CD4-positive, alpha-beta T cell treated with Interleukin-10 for 1 hour (primary cell): ENCODE data around the gene ZIC1.

Experiments
- DNase-seq: peaks from one replicate; pipeline ENCODE4 v3.0.0-alpha.2; 2020

The ZIC1 gene

DNA sequence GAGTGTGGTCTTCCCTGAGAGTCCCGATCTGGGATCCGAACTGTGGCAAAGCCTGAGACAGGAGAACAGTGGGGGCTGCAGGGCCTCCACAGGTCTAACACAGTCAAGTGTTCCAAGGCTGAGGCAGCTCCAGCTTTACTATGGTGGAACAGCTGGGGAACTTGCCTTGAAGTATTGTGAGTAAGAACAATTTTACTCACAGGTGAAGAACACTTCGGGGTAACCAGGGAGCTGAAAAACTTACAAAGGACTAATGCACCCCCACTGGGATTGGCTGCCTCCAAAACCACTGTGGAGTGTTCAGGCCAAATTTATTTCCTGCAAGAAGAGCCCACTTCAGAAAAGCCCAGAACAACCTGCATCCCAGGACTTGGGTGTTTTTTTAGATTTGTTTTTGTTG is 28.2 kb upstream of the ZIC1 start:
- no peak for DNase-seq

DNA sequence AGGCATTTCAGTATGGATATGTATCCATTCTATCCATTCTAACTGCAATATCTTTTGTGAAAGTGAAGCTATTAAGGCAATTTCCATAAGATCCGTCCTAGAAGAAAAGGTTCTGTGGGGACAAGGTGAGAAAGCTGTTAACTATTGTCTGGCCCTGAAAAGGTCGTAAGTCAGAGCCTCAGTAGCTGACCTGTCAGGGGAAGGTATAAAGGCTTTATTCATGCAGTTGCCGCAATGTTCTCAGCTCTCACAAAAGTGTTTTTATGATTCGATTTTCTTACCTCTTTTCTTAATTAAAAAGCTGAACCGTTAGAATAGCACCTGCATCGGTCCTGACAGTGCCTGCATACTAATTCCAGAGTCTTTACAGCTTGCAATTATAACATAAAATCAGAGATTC is 27.6 kb upstream of the ZIC1 start:
- no peak for DNase-seq

DNA sequence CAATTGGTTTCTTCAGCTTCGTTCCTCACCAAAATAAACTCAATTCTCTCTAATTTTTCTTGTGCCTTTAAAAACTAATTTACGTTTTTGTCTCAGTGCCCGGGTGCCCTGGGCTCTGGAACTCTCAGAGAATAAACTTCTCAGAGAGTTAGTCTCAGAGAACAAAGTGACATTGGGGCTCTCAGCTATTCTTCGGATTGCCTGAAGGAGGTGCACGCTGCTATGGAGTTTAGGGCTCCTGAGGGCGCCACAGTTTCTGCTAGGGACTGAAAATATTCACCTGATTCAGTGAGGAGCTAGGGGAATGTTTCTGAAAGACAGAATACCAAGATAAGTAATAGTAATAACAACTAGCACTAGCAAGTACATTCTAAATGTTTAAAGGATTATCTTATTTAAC is 25.5 kb upstream of the ZIC1 start:
- DNase-seq = no peak

DNA sequence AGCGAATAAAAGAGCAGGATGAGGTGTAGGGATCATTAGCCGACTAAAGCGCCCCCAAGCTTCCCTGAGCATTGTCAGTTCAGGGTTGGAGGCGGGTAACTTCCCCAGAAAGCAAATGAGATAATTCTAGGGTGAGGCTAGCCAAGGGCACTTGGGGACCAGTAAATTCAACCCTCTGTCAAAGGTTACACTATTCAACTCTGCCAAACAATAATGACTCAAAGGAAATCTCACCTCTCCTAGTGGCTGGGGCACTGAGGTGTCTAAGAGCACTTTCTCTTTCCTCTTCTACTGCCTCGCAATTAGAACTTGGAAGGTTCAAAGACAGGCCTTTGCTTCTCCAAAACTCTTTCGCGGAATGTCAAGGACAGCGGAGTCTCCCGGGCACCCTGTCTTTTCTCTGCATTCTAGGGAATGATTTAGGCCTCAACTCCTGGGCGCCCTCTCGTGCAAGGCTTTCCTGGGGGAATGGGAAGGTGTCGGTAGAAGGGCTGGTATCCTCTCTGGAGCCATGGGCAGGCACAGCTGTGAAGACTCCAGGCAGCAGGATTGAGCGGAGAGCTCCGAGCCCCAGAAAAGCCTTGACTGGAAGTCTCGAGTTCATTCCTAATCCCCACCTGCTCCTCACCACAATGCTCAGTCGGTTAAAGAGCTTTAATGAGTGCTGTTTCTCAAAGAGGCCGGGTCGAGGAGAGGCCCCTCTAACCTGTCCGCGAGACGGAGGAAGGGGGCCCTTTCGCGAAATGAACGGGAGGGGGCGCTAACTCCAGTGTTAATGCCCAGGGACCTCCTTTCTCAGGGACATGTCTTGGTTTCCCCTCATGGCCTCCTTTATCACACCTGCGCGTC is 24.7 kb upstream of the ZIC1 start:
- no peak for DNase-seq

DNA sequence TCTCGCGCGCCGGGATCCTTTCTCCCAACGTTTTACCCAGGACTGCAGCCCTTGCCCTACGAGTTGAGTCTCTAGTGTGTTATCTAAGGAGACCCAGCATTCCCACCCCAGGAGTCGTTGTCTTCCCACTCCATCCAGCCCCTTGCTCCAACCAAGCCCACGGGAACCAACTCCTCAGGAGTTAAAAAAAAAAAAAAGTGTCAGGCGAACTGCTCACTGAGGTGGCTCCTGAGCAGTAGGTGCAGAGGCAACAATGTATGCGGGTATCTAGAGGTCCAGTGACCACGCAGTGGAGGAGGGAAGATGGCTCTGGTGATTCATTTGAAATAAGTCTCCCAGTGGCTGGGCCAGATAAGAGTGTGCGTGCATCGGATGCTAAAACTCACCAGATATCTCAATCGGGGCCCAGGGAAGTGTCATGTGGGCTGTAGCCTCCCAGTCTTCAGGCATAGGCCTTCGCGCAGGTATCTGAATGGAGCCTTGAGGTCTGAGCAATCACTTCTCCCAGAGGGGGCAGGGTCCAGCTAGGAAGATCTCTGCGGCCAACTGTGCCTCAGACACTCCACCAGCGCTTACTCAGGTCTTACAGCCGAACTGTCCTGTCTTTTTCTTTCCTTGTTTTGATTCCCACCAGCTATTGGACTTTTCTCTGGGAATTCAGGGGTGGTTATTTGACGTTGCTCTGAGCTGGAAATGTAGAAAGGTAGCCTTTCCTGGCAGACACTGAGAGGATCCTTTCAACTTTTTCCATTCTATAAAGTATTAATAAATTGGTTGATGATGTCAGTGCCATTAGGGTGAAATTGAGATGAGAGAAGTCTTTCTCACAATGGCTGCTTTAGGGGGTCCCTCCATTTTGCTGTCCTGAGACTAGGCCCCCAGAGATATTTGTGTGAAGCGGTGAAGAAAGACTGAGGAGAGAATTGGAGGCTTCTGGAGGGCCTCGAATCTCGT is 23.8 kb upstream of the ZIC1 start:
- no peak for DNase-seq

DNA sequence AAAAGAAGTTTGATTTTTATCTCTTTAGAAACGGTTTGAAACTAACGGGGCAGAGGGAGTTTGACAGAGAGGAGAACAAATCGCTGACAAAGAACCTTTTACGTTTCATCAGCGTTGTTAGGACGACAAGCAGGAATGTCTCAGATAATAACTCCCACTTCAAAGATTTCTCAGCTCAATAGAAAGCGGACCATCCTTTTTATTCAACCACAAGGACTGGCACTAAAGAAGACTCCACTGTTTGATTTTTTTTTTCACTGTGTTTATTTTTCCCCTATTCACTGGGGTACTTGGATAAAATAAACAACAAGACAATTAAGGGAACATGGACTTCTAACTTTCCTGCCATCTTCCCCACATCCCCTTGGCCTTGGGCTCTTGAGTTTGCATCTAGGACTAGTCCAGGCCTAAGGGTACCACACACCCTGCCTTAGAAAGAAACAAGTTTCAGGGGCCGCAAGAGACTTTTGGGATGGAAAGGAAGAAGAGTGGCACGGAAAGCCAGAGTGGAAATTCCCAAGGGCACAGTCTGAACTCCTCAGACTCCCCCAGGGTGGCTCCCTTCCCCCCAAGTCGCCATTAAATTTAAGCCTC is 21.8 kb upstream of the ZIC1 start:
- DNase-seq = no peak

DNA sequence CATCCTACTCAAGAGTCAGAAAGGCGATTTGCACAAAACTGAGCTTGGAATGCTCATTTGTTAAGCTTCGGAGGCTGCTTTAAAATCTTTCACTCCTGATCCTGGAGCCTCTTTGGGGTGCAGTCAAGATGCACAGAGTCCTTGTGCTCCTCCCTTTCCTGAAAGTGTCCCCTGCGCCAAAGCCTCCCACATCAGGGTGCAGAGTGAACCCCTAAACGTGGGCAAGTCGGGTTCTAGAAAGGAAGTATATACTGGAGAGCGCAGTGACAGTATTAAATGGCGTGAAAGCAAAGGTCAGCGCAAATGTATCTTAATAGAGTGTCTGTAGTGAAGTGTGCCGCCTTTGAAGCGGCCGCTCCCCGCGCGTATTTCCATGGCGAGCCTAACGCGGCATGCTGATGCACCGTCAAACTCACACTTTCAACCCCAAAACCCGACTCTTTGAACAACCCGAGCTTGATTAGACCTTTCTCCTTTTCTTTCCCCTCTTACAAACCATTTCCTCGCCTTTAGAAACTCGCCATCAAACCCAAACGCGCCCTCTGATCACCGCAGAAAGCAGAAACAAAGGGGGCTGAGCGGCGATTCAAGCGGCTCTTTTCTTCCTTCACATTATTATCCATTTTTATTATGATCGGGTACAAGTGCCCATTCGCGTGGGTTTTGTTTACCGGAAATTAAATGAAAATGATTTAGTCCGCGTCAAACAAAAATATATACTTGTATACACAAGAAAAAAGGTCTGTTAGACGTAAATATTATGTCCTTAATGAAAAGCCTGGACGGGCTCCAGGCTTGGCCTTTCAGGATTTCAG is 21.1 kb upstream of the ZIC1 start:
- DNase-seq = no peak

DNA sequence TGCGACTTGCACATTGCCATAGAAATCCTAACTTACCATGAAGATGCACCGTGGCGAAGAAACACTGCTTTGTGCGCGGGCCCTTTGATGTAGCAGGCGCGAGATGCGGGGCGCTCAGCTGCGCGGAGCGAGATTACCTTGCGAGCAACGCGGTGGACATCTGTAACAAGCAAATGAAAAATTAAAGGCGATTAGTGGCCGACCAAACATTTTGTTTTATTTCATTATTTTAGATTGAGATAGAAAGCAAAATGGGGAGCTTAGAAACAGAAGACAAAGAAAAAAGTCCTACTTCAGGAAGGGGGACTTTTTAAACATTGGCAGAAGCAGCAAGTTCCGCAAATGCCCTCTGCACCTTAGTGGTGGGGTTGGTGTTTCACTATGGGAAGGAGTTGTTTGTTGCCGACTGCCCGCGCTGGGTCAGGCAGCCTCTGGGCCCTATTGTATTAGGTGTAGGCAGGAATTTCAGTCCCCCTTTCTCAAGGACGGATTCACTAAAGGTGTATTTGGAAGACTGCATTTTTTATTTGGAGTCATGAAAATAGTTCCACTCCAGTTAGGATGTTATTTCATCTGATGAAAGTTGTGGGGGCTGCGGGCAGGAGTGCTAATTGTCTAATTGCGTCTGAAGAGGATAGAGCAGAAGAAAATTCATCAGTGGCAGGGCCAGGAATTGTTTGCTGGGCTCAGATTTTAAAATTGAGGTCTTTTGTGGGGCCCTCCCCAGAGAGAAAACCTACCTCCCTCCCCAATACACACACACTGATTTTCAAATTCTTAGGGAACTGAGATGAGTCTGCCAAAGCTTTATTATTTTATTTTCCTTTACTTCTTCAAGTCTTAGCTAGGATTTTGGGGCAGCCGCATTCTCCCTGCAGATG is 20.2 kb upstream of the ZIC1 start:
- no peak for DNase-seq

DNA sequence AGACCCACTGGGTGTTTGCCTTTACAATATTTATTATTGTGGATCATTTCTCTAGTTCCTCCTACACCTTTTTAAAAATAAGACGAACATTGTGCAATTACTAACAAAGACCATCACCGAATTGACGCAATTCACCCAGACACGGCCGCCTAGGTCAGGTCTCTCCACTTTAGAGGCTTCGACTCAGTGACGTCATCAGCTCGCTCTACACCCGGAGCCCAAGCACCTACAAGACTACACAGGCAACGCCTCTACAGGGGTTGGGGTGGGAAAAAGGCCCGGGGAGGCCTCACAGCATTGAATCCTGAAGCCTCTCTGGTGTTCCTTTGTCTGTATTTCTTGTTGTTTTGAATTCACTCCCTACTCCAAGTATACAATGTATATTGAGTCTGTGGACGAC is 19.4 kb upstream of the ZIC1 start:
- no peak for DNase-seq

DNA sequence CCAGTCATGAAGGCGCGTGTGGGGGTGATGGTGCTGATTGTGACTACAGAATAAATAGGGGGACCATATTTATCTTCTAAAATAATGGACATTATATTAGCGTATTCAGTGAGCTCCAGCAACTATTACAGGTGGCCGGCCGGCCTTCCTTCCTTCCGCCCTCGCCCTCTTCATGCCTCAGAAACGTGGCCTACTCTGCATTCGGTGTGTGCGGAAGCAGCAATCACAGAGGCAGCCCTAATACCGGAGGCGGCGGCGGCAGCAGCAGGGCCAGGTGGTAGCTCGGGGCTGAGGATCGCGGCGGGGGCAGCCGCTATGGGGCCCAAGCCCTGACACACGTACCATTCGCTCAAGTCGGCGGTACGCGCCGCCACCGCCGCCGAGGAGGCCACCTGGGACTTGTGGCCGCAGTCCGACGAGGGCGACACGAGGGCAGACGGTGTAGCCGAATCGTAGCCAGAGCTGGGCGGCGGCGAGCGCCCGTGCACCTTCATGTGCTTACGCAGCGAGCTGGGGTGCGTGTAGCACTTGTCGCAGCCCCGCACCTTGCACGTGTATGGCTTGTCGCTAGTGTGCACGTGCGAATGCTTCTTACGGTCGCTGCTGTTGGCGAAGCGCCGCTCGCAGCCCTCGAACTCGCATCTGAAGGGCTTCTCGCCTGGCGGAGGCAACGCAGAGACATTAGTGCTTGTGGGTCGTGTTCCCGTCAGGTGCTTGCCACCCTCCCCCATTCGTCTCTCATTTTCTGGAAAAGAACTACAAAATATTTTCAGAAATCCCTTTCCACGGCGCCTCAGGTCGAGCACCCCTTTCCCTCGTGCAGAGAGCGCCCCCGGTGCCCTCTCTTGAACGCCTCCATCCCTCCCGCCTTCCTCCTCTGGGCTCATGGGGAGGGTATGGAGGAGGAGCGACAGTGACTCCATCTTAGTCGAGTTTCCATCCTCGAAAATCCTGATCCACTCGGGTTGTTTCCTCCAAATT is 18.3 kb upstream of the ZIC1 start:
- DNase-seq = no peak

DNA sequence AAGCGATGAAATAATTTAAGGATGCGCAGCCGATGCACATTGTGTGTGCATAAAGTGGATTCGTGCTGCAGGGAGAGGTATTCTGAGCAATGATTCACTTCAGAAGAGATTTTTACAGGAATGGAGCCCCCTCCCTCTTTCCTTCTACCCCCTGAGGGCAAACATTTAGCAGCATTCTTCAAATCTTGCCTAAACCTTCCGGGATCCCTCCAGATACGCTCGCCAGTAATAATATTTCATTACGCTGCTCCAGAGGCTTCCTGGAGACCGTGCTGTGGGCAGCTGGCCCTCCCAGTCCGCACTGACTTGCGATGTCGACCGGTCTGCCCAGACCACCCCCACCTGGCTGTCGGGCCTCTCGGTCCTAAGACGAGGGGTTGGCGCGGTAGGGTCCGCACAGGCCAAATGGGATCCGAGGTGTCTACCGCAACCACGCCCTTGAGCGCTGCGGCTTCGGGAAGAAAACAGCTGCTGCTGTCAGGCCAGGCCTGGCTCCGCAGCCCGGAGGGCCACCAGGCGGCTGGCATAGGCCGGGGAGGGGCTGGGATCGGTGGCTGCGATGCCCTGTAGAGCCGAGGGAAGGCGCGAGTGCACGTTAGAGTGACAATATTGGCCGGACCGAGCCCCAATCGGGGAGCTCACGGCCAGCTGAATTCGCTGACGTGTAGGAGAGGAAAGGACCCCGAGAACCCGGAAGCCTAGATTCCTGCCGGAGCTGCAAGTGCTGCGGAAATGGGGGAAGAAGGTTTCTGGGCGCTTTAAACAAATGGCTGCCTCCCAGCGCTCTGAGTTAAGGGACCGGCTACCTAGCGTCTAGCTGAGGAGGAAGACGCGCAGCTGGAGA is 17.2 kb upstream of the ZIC1 start:
- DNase-seq = no peak

DNA sequence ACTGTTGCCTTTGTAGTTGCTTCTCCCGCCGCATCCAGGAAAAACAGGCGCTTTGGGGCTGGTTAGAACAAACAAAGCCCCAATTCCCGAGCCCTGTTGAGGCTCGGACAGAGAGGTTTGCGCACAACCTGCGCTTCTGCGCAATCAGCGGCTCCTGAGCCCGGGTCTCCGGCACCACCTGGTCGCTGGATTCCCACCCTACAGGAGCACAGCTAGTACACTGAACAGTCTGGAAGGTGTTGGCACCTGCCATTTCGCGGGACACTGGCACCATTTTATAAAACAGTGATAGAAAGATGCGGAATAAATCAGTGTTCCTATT is 16.6 kb upstream of the ZIC1 start:
- DNase-seq = no peak

DNA sequence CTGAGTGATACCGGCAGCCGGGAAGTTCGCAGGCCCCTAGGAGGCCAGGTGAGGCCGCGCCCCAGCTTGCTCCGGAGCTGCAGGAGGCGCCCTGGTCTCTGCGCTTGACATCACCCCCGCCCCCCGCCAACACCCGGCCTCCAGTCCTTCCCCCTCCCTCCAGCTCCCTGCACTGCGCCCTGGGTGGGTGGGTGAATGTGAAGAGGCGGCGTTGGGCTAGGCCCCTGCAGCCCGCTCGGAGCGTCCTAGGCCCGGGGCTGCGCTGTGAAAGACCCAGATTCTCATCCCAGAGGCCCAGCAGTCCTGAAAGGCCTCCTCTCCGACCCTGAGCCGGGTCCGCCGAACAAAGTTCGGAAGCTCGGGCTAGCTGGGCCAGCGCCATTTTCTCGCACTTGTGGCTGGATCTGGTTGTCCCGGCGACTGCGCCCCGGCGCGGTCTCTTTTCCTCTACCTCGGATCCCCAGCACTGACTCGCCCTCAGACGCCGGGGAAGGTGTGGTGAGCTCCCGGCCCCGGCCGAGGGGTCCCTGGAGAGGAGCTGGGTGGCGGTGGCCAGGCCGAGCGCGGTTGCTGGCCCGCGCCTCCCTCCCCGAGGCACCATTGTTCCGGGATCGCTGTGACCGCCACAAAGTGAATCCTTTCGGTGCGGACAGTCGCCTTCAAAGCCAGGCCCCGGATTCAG is 15.8 kb upstream of the ZIC1 start:
- DNase-seq = no peak

DNA sequence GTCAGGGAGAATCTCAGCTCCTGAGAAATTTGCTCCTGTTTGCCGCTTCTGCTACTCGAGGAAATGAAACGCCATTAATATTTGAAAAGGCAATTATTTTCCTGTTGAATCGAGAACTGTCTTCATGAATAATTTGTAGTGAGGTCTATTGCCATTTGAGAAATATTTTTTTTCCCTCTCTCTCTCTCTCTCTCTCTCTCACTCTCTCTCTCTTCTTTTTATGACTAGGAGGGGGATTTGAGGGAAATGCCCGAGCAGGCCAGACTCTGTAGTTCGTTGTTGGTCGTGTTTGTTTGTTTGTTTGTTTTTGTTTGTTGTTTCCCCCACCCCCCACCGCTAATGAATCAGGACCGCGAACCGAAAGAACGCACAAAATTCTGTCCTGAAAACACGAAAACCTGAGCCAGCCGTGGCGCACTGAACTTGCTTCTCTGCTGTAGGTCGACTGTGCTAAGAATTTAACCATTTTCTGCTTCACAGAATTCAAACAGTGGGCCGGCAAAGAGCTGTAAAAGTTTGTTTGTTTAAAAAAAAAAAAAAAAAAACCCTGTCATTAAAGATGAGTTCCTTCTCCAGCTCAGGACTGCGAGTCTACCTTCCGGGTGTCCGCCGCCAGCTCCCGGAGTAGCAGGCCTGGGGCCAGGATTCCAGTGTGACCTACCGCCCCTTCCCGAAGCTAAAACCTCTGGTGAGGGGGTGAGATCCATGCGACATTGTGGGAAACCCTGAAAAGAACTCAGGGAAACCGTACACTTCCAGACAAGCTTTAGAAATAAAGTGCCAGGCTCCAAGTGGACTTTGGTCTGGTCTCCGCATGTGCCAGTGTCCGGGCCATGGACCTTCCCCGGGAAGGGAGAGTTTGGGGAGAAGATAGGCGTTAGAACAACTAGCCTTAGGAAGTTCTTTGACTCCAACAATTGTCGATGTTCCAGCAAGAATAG is 15.0 kb upstream of the ZIC1 start:
- DNase-seq = no peak

DNA sequence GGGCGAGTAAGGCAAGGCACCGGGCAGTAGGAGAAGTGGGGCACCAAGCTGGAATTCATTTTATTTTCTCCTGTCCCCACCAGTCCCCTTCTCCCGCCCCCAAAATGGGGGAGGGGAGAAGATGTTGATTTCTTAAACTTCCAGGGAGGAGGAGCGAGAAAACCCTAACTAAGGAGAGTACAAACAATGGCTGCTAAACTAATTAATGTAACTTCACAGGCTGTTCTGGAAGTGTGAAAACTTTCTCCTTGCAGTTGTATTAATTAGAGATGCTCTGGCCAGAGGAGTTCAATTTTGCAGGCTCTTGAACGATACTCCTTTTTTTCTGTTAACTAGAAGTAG is 14.3 kb upstream of the ZIC1 start:
- DNase-seq = no peak

DNA sequence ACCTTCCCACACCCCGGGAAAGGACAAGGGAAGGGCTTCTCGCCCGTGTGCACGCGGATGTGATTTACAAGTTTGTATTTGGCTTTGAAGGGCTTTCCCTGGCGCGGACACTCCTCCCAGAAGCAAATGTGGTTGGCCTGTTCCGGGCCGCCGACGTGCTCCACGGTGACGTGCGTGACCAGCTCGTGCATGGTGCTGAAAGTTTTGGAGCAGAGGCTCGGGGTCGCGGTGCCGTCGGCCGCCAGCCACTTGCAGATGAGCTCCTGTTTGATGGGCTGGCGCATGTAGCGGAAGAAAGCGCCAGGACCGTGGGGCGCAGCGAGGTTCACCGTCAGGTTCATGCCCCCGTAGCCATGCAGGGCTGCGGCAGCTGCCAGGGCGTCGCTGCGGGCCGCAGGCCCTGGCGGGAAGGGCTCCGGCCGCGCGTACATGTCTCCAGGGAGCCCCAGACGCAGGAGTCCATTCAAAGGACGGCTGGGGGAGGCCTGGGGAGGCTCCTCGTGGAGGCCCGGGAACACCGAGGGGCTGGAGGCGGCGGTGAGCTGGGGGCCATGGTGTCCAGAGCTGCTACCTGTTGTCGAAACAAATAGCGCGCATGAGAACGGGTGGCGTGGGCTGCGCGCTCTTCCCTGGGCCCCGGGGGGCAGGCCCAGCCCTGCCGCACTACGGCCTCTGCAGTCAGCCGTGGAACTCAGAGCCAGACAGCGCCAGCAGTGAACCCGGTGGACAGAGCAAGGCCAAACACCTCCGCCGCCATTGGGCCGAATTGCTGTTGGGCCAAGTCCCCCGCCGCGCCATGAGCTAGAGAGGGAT is 13.1 kb upstream of the ZIC1 start:
- no peak for DNase-seq

DNA sequence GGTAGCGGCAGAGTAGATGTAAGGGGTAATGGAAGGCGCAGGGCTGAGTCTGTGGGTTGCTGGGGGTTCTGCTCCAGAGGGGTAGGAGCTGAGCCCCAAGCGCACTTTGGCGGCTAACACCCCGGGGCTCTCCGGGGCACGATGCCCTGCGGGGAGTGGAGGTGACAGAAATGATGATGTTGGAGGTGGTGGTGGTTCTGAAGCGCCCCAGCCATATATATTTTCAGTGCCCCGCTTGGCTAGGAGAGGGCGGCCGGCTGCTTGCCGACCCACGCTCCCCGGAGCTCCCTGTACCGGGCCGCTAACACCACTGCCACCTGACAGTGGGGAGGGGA is 12.5 kb upstream of the ZIC1 start:
- DNase-seq = no peak
